PFSK-1 (cell line): ENCODE measurements around the gene SSR2.

Source experiments
- POLR2AphosphoS5 ChIP-seq: IDR thresholded peaks from 2 replicates; pipeline ENCODE4 v1.6.1; 2012; ENCODE audit warnings: low read depth, mild to moderate bottlenecking, control low read depth, low read length, moderate library complexity
- TAF1 ChIP-seq: IDR thresholded peaks from 2 replicates; pipeline ENCODE4 v1.6.1; 2012; ENCODE audit warnings: low read length, control low read depth, borderline replicate concordance; ENCODE audit not compliant: insufficient read depth
- TF ChIP-seq, protein P1 (sequence below), 2 experiments: IDR thresholded peaks; 2 replicates each; pipeline versions ENCODE4 v1.6.1 to v1.8.0; 2011 to 2012; ENCODE audit warnings: low read depth in 2 of 2, low read length in 2 of 2, control low read depth in 1 of 2, inconsistent platforms in 1 of 2, mild to moderate bottlenecking in 1 of 2, moderate library complexity in 1 of 2; ENCODE audit not compliant: insufficient read depth in 1 of 2

DNA sequence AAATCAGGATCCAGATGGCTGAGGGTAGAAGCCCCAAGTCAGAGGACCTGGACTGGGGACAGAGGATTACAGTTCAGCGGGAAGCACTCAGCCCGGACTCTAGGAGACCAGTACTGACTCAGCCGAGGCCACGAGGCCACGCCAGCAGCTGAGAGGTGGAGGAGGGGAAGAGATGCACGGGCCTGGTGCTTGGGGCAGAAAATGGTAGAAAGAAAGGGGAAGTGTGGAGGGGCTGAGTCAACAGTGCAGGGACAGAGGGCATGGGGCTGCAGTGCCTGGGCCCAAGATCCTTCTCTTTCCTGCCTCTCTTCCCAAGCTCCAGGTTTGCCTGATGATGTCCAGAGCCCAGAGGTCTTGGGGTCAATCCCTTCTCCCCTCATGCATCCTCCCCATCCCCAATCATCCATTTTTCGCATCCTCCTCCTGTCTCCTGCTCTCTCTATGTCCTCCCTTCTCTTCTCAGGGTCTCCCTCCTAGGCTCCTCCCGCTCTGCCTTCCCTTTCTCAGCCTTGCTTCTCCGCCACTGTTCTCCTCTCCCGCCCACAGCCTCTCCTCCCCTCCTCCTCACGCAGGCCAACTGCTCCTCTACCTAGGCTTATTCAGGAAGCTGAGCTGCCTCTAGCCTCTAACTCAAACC, 50.1 kb downstream of the SSR2 start:
- TF ChIP-seq TAF1: no peak
- no peak for TF ChIP-seq POLR2AphosphoS5
- TF ChIP-seq, protein P1, sequence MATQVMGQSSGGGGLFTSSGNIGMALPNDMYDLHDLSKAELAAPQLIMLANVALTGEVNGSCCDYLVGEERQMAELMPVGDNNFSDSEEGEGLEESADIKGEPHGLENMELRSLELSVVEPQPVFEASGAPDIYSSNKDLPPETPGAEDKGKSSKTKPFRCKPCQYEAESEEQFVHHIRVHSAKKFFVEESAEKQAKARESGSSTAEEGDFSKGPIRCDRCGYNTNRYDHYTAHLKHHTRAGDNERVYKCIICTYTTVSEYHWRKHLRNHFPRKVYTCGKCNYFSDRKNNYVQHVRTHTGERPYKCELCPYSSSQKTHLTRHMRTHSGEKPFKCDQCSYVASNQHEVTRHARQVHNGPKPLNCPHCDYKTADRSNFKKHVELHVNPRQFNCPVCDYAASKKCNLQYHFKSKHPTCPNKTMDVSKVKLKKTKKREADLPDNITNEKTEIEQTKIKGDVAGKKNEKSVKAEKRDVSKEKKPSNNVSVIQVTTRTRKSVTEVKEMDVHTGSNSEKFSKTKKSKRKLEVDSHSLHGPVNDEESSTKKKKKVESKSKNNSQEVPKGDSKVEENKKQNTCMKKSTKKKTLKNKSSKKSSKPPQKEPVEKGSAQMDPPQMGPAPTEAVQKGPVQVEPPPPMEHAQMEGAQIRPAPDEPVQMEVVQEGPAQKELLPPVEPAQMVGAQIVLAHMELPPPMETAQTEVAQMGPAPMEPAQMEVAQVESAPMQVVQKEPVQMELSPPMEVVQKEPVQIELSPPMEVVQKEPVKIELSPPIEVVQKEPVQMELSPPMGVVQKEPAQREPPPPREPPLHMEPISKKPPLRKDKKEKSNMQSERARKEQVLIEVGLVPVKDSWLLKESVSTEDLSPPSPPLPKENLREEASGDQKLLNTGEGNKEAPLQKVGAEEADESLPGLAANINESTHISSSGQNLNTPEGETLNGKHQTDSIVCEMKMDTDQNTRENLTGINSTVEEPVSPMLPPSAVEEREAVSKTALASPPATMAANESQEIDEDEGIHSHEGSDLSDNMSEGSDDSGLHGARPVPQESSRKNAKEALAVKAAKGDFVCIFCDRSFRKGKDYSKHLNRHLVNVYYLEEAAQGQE (IDR thresholded peaks at IDR 0.05; ENCODE audit: insufficient read depth in 1 of 2, low read depth in 2 of 2, low read length in 2 of 2): no peak
